GM04504 (cell line): ENCODE results near the gene ZBTB8A.
"Not testable (repeated sequence)": the region's sequence is repeated elsewhere in the genome, so short reads cannot be mapped to it uniquely, and the experiment has no call there.

Experiments
- DNase-seq: peaks from one replicate; pipeline ENCODE4 v3.0.0-alpha.2; 2012; ENCODE audit warnings: low read depth

Gene ZBTB8A

GRCh38 chr1:32539584-32540571, 651 bp downstream of the ZBTB8A start:
- peak; percentile 10 for DNase-seq

DNA sequence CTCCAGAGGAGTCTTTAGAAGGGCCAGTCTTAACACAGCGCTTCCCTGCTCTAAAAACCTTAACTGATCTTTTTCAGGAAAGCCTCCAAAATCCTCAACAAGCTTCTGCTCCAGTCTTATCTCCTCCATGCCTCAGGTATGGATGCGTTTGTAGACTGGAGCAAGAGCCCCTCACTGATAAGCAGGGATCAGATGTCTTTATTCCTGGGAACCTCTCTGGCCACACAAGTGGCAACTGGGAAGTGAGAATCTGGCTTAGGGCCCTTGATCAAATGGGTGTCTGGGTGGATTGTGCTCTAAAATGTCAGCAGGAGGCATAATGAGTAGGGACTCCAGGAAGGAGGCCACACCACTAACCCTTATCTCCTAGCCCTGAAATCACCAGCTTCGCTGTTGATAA, 1.4 kb downstream of the ZBTB8A start:
- no peak for DNase-seq

DNA sequence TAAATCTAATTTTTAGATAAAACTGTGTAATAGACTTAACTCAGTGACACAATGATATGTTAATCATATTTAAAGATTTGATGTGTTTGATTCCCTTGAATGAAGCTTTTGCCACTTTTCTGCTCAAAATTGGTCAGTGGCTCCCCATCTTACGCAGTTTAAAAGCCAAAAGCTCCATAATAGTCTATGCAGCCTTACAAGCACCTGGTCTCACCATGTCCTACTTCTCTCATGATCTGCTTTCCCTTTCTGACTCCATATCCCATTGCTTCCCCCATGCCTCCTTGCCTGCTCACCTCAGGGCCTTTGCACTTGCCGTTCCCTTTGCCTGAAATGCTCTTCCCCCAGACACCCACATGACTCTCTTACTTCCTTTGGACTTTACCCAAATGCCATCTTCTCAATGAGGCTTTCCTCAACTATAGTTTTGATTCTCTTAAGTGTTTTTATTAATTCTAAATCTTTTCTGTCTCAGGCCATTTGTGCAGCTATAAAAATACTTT, 1.9 kb downstream of the ZBTB8A start:
- no peak for DNase-seq

DNA sequence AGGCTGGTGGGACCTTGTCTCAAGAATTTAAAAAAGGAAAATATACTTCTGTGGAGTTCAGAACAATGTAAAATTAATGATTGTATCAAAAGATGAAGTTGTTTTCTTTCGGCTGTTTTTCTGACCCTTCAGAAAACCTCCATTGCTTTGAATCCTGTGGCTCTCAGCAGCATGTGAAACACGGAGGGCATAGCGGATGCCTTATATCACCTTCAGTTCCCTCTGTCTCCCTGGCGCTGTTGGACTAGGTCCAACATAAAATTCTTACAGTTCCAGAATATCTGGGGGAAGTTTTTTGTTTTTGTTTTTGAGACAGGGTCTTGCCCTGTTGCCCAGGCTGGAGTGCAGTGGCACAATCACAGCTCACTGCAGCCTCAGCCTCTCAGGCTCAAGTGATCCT, 7.4 kb downstream of the ZBTB8A start:
- DNase-seq: no peak

- no peak for DNase-seq
These were observed 10.4 kb downstream of the ZBTB8A start for GRCh38 chr1:32549616-32550015.

DNA sequence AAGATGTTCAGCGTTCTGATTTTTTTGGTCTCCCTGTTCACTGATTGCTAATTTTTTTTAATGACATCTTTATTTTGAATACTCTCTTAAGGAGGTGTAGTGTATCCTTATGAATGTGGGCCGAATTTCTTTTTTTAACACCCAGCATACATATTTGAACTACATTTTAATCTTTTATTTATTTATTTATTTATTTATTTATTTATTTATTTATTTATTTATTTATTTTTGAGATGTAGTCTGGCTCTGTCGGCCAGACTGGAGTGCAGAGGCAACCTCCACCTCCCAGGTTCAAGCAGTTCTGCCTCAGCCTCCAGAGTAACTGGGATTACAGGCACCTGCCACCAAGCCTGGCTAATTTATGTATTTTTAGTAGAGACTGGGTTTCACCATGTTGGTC, 15.1 kb downstream of the ZBTB8A start:
- no peak for DNase-seq

DNA sequence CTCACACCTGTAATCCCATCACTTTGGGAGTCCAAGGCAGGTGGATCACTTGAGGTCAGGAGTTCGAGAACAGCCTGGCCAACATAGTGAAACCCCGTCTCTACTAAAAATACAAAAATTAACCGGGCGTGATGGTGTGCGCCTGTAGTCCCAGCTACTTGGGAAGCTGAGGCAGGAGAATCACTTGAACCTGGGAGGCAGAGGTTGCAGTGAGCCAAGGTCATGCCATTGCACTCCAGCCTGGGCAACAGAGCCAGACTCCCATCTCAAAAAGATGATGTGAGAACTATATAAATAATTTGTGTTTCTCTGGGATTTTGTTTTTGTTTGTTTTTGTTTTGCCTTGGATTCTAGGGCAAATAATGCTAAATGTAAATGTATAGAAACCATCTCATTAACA, 17.8 kb downstream of the ZBTB8A start:
- not testable (repeated sequence) for DNase-seq

DNA sequence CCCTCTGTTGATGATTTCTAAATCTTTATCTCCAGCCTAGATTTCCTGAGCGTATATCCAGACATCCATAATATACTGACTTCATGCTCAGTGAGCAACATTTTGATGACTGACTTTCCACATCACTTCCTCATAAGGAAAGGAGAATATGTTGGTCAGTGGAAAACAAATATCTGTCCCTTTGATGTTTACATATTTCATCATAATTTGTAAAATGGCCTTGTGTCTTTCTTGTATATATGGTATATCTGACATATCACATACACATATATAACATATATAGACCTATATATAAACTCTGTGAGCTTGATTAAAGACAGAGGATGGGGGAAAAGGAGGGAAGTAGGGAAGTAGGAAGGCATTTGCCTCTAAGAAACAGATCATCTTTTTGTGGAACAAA, 18.6 kb downstream of the ZBTB8A start:
- no peak for DNase-seq

GRCh38 chr1:32568929-32569328, 29.7 kb downstream of the ZBTB8A start:
- DNase-seq: no peak

DNA sequence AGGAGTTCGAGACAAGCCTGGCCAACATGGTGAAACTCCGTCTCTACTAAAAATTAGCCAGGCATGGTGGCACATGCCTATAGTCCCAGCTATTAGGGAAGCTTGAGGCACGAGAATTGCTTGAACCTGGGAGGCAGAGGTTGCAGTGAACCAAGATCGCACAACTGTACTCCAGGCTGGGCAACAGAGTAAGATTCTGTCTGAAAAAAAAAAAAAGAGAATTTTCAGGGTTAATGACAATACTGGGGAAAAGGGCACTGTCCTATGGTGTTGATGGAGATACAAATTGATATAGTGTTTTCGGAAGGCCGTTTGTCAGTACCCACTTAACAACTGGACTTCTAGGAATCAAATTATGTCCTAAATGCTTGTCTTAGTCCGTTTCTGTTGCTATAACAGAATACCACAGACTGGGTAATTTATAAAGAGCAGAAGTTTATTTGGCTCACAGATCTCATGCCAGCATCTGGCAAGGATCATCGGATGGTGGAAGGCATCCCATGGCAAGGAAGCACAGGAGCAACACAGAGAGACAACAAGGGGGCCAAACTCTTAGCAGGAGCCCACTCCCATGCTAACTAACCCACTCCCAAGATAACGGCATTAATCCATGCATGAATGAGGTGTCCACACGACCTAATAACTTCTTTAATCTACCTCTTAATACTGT, 41.3 kb downstream of the ZBTB8A start:
- no peak for DNase-seq

GRCh38 chr1:32592943-32593342, 53.7 kb downstream of the ZBTB8A start:
- DNase-seq: peak; percentile 5

DNA sequence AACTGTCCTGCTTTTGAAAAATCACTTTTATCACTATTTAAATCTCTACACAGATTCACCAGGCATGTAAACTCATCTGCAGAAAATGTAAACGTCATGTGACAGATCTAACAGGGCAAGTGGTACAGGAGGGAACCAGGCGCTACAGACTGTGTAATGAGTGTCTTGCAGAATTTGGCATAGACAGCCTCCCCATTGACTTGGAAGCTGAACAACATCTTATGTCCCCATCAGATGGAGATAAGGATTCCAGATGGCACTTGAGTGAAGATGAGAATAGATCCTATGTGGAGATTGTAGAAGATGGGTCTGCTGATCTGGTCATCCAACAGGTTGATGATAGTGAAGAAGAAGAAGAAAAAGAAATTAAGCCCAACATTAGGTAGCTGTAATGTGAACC, 60.8 kb downstream of the ZBTB8A start:
- no peak for DNase-seq

DNA sequence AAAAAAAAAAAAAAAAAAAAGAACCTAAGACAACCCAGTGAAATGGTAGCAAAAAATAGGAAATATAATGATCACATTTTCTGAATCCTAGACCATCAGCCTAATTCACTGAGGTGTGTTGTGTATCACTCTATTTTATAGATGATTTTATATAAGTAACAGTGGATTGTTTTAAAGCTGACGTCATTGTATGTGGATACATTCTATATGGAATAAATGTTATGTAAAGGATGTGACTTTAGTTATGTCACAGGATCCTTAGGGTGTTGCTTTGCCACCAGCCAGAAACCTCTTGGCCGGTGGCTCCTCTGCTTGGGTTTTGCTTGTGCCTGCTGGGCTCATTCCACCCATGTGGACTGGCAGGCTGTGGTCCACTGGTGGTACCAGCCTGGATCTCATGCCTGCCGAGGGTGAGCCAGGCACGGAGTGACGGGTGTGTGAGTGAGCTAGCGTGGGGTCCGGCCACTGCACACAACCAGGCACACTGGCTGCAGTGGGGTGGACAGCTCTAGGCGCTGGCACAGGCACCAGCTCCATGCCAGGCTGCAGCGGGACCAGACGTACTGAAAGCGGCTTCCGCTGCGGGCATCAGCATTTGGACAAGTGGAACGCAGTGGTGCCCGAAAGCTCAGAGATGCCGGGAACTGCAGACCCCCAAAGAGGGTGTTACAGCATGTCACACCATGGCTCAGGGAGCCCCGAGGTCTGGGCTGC, 66.6 kb downstream of the ZBTB8A start:
- DNase-seq: no peak

DNA sequence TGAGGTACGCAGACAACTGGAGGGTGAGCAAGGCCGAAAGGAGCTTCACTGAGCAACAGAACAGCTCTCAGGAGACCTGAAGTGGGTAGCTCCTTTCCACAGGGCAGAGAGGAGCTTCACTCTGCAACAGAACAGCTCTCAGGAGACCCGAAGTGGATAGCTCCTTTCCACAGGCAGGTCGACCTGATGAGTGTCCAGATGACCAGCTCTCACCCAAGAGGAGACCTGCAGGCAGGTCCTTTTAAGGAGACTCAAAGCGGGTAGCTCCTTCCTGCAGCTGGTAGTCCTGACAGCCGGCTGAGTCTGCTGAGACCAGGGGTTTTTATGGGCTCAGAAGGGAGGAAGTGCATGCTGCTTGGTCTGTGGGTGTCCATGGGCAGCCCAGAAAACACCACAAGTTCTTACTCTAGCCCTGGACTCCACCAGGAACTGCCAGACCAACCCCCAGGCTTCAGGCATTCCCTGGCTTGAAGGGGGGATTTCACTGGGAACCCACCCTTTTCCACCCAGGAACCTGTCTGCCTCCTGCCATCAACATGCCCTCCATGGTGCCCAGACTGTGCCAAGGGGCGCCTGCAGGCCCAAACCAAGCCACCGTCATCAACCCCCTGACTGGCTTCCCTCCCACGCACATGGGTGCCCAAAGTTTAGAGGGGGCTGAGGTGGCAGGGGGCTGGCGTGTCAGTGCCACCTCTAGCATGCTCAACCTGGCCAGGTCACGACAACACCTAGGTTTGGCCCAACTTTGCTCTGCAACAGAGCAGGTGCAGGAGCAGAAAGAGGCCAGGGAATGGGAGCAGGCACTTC, 67.5 kb downstream of the ZBTB8A start:
- no peak for DNase-seq

DNA sequence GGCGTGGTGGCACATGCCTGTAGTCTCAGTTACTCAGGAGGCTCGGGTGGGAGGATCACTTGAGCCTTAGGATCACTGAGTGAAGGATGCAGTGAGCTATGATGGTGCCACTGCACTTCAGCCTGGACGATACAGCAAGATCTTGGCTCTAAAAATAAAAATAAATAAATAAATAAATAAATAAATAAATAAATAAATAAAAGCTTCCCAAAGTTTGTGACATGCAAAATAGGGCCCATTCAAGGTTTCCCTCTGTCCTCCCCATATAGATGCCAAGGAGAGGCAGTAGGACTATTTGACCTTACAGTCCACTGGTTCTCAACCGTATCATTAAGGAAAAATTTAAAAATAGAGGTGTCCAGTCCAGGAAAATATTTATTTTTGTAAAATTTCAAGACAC, 70.0 kb downstream of the ZBTB8A start:
- no peak for DNase-seq

DNA sequence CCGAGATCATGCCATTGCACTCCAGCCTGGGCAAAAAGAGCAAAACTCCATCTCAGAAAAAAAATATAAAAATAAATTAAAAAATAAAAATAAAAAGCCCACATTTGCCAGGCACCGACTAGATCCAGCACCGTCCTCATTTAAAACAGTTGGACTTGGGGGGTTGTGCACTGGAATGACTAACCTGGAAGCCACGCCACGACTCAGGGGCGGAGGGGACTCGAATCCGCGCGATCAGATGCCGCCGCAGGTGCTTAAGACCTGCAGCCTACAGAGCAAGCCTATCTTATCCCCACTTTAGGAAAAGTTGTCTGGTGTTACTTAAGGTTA, 72.6 kb downstream of the ZBTB8A start:
- DNase-seq: no peak

DNA sequence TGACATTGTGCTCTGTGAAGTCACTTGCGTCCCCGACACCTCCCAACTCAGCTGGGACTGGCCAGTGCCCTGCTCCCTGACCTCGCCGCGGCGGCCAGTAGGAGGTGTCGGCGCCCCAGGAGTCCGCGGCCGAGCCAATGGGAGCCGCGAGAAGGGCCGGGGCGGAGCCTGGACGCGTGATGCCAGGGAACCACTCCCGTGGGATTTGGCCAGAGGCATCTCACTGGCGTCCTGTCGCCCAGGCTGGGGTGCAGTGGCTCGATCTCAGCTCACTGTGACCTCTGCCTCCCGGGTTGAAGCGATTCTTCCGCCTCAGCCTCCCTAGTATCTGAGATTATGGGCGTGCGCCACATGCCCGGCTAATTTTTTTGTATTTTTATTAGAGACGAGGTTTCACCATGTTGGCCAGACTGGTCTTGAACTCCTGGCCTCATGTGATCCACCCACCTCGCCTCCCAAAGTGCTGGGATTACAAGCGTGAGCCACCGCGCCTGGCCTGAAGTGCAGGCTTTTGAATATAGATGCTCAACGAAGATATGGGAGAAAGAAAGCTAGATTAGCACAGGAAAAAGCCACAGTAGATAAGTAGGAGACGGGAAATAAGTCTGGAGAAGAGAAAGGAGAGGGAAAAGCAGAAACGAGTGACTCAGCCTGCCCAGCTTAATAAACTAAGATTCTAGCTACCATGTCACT, 73.1 kb downstream of the ZBTB8A start:
- peak; percentile 66 for DNase-seq

- no peak for DNase-seq
These were observed 74.2 kb downstream of the ZBTB8A start for GRCh38 chr1:32613472-32613871.

- no peak for DNase-seq
These were observed 79.5 kb downstream of the ZBTB8A start for GRCh38 chr1:32618673-32619221.

DNA sequence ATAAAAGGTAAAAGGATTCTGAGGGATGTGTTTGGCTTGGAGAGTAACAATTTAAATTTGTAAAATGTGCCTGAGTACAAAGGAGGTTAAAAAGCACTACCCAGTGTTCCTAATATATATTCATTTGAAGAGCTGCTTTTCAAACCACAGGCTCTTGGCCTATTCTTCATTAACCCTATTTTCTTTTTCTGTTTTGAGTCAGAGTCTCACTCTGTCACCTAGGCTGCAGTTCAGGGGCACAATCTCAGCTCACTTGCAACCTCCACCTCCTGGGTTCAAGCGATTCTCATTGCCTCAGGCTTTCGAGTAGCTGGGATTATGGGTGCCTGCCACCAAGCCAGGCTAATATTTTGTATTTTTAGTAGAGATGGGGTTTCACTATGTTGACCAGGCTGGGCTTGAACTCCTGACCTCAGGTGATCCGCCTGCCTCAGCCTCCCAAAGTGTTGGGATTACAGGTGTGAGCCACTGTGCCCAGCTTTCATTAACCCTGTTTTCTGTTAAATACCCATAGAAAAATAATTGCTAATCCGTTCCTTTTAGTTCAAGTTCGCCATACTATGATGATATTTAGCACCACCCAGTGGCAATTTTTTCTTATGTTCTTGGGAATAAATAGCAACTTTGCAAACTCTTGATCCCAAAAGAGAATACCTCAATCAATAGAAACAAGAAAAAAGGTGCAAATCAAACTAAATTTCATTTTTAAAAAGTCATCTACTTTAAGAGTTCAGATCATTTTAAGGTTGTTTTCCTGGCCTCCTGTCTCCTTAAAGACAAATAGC, 80.7 kb downstream of the ZBTB8A start:
- DNase-seq: no peak
